Activated CD4-positive, alpha-beta T cell treated with anti-CD3 and anti-CD28 coated beads, Interleukin-2, amount 10 ng/mL, durations not matched to agents 7 days and 5 days (primary cell): ENCODE data around the gene MYO5A. TPM values are rescaled to one million over a fixed set of nuclear protein-coding genes. Genes with fewer than 3 reads are reported as not detected.
A peak's percentile ranks its signal among the peaks of the same experiment; 100 is the strongest.

ENCODE experiments used
- CTCF ChIA-PET: fragments of 350-600 bp; sonication (Branson Sonifier 250); formaldehyde crosslinking; loops from one replicate; lab custom pipeline; 2021; ENCODE audit warnings: antibody characterized with exemption; lab: Charles Lee
- POLR2A ChIA-PET: fragments of 350-600 bp; sonication (Branson Sonifier 250); formaldehyde crosslinking; loops from one replicate; lab custom pipeline; 2021; ENCODE audit warnings: antibody characterized with exemption; lab: Charles Lee
- DNase-seq: peaks from one replicate; pipeline ENCODE4 v3.0.0-alpha.2; 2020
- H3K27ac Mint-ChIP-seq: one replicate; pipeline ENCODE4 v1.8.0; 2021; ENCODE audit warnings: mild to moderate bottlenecking, moderate library complexity, mixed read lengths
- H3K27me3 Mint-ChIP-seq: one replicate; pipeline ENCODE4 v1.8.0; 2021; ENCODE audit warnings: mixed read lengths
- H3K36me3 Mint-ChIP-seq: one replicate; pipeline ENCODE4 v1.8.0; 2021; ENCODE audit warnings: low read depth, mixed read lengths
- H3K4me1 Mint-ChIP-seq: one replicate; pipeline ENCODE4 v1.8.0; 2021; ENCODE audit warnings: mixed read lengths
- H3K4me3 Mint-ChIP-seq: one replicate; pipeline ENCODE4 v1.8.0; 2021; ENCODE audit warnings: mild to moderate bottlenecking, moderate library complexity, mixed read lengths
- H3K9me3 Mint-ChIP-seq: one replicate; pipeline ENCODE4 v1.8.0; 2021; ENCODE audit warnings: mixed read lengths
- total RNA-seq, 2 experiments: library from RNA; stranded (reverse); gene quantifications; one replicate each; pipeline ENCODE4 v1.2.3, GENCODE V29; 2021

The MYO5A gene
- total RNA-seq, 2 experiments from 2014 or later: 34.0 to 34.5 TPM

- H3K36me3 Mint-ChIP-seq: peaks cover 26% of the 10 kb centered on the region
- no peaks in the 10 kb centered on the region for H3K9me3 Mint-ChIP-seq
These were observed 136.5 kb downstream of the MYO5A start for GRCh38 chr15:52392008-52392687.

GRCh38 chr15:52391069-52391468 lies 137.6 kb downstream of the MYO5A start:
- no peaks in the 10 kb centered on the region for H3K9me3 Mint-ChIP-seq
- POLR2A ChIA-PET: no interaction called here

More at GRCh38 chr15:52392008-52392687, 136.5 kb downstream of the MYO5A start:
- Mint-ChIP-seq H3K4me3 (no peak overlapping the region), H3K27me3 (no peaks in the 10 kb centered on the region), H3K27ac (no peak overlapping the region), H3K4me1 (peaks cover 4% of the 10 kb centered on the region)
- ChIA-PET POLR2A (no interaction called here), CTCF (interaction anchor here (1.5 kb wide), 1 partner anchor 24 kb away, joined by 3 read pairs; no protein-coding TSS in a partner anchor)
- DNase-seq: no peak

GRCh38 chr15:52385670-52386069 lies 143.0 kb downstream of the MYO5A start:
- H3K4me1 Mint-ChIP-seq: no peaks in the 10 kb centered on the region
- no peaks in the 10 kb centered on the region for H3K27me3 Mint-ChIP-seq
- no peak for DNase-seq
- no peak overlapping the region for H3K27ac Mint-ChIP-seq
- POLR2A ChIA-PET: no interaction called here
- no peaks in the 10 kb centered on the region for H3K9me3 Mint-ChIP-seq
- H3K36me3 Mint-ChIP-seq: peaks cover 31% of the 10 kb centered on the region
- no peak overlapping the region for H3K4me3 Mint-ChIP-seq
- CTCF ChIA-PET: no interaction called here

More at GRCh38 chr15:52391069-52391468, 137.6 kb downstream of the MYO5A start:
- no peaks in the 10 kb centered on the region for H3K27me3 Mint-ChIP-seq
- peaks cover 22% of the 10 kb centered on the region for H3K36me3 Mint-ChIP-seq
- H3K4me1 Mint-ChIP-seq: peaks cover 4% of the 10 kb centered on the region
- no peak overlapping the region for H3K27ac Mint-ChIP-seq
- no peak for DNase-seq
- CTCF ChIA-PET: interaction anchor here (0.7 kb wide), 1 partner anchor 35 kb away, joined by 3 read pairs; no protein-coding TSS in a partner anchor
- H3K4me3 Mint-ChIP-seq: no peak overlapping the region

DNA sequence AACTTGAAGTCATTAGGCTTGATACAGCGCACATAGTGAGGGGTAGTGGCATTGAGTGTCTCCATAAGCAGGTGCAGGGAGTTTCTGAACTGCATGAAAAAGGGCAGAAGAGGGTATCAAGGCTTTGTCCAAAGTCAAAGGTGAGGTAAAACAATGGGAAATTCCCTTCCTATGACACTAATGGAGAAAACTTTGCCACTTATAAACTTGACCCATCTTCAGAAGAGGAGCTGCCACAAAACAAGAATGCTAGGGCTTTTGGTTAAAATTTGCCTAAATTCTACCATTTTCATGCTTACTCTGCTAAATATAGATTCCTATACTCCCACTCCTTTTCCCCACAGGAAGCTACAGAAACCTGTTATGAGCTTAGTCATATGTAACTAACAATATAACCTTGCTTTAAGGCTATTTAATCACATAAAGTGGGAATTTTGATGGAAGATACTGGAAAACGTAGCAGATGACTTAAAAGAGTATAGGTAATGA lies 145.5 kb downstream of the MYO5A start:
- Mint-ChIP-seq H3K9me3 (no peaks in the 10 kb centered on the region), H3K27me3 (no peaks in the 10 kb centered on the region), H3K27ac (no peak overlapping the region), H3K4me3 (no peak overlapping the region), H3K4me1 (peaks cover 5% of the 10 kb centered on the region), H3K36me3 (peaks cover 38% of the 10 kb centered on the region)
- CTCF ChIA-PET: interaction anchor here (0.8 kb wide), 1 partner anchor 15 kb away, joined by 3 read pairs; no protein-coding TSS in a partner anchor
- no peak for DNase-seq
- POLR2A ChIA-PET: no interaction called here

- peaks cover 5% of the 10 kb centered on the region for H3K4me1 Mint-ChIP-seq
- no peak for DNase-seq
- ChIA-PET CTCF (no interaction called here), POLR2A (no interaction called here)
- no peak overlapping the region for H3K4me3 Mint-ChIP-seq
- H3K27ac Mint-ChIP-seq: no peak overlapping the region
- peaks cover 37% of the 10 kb centered on the region for H3K36me3 Mint-ChIP-seq
- H3K27me3 Mint-ChIP-seq: no peaks in the 10 kb centered on the region
- H3K9me3 Mint-ChIP-seq: no peaks in the 10 kb centered on the region
These were observed 146.0 kb downstream of the MYO5A start for GRCh38 chr15:52382647-52383046.

- Mint-ChIP-seq H3K9me3 (no peaks in the 10 kb centered on the region), H3K27ac (peak overlapping the region; percentile 5), H3K27me3 (no peaks in the 10 kb centered on the region), H3K4me3 (no peak overlapping the region), H3K4me1 (peaks cover 5% of the 10 kb centered on the region), H3K36me3 (peaks cover 55% of the 10 kb centered on the region)
- ChIA-PET CTCF (interaction anchor here (1.0 to 2.1 kb wide), 4 partner anchors 11 to 123 kb away, joined by 3 to 4 read pairs (median 4); no protein-coding TSS in a partner anchor), POLR2A (no interaction called here)
- DNase-seq: no peak
These were observed 149.1 kb downstream of the MYO5A start for GRCh38 chr15:52379395-52380106.

DNA sequence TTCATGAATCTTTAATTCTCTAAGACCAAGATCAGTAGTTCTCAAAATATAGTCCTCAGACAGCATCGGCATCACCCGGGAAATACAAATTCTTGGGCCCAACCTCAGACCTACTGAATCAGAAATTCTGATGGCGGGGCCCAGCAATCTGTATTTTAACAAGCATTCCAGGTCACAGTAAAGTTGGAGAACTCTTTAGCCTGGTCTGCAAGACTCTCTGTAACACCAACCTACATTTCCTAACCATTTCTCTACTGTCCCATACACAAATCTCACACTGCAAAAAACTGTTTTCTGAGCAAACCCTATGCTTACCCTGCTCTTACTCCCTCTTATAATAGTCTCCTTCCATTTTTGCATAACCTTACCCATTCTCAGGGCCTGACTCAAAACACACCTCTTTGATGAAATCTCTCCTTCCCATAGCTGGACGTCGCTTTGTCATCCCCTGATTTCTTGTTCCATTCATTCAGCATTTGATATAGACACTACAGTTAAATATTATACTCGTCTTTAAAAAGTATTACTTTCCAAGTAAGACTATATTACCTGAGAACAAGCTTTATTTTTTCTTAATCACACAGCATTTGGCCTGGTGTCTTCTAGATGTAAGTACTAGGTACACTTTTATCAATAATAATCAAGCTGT lies 149.8 kb downstream of the MYO5A start:
- CTCF ChIA-PET: interaction anchor here (1.0 to 2.1 kb wide), 3 partner anchors 18 to 122 kb away, joined by 3 to 4 read pairs (median 3); no protein-coding TSS in a partner anchor
- H3K36me3 Mint-ChIP-seq: peaks cover 60% of the 10 kb centered on the region
- H3K27ac Mint-ChIP-seq: no peak overlapping the region
- H3K27me3 Mint-ChIP-seq: no peaks in the 10 kb centered on the region
- H3K9me3 Mint-ChIP-seq: no peaks in the 10 kb centered on the region
- H3K4me1 Mint-ChIP-seq: peaks cover 5% of the 10 kb centered on the region
- POLR2A ChIA-PET: interaction anchor here (0.6 kb wide), 1 partner anchor 261 kb away, joined by 3 read pairs; no protein-coding TSS in a partner anchor
- DNase-seq: no peak
- H3K4me3 Mint-ChIP-seq: no peak overlapping the region

- Mint-ChIP-seq H3K27ac (no peak overlapping the region), H3K4me1 (no peaks in the 10 kb centered on the region), H3K4me3 (no peak overlapping the region), H3K36me3 (peaks cover 42% of the 10 kb centered on the region), H3K9me3 (no peaks in the 10 kb centered on the region), H3K27me3 (no peaks in the 10 kb centered on the region)
- ChIA-PET POLR2A (no interaction called here), CTCF (interaction anchor here (1.5 kb wide), 1 partner anchor 23 kb away, joined by 3 read pairs; no protein-coding TSS in a partner anchor)
- DNase-seq: no peak
These were observed 158.7 kb downstream of the MYO5A start for GRCh38 chr15:52370010-52370409.

GRCh38 chr15:52369455-52369854 lies 159.2 kb downstream of the MYO5A start:
- Mint-ChIP-seq H3K9me3 (no peaks in the 10 kb centered on the region), H3K27ac (no peak overlapping the region), H3K4me1 (no peaks in the 10 kb centered on the region), H3K36me3 (peaks cover 42% of the 10 kb centered on the region), H3K27me3 (no peaks in the 10 kb centered on the region), H3K4me3 (no peak overlapping the region)
- ChIA-PET POLR2A (no interaction called here), CTCF (interaction anchor here (1.5 kb wide), 1 partner anchor 22 kb away, joined by 3 read pairs; no protein-coding TSS in a partner anchor)
- DNase-seq: no peak

GRCh38 chr15:52369030-52369429 lies 159.7 kb downstream of the MYO5A start:
- Mint-ChIP-seq H3K27me3 (no peaks in the 10 kb centered on the region), H3K27ac (no peak overlapping the region), H3K4me1 (no peaks in the 10 kb centered on the region), H3K4me3 (no peak overlapping the region), H3K36me3 (peaks cover 39% of the 10 kb centered on the region), H3K9me3 (no peaks in the 10 kb centered on the region)
- ChIA-PET POLR2A (no interaction called here), CTCF (interaction anchor here (0.6 to 1.5 kb wide), 6 partner anchors 11 to 24 kb away, joined by 3 to 5 read pairs (median 3); no protein-coding TSS in a partner anchor)
- DNase-seq: no peak

GRCh38 chr15:52368402-52368801 lies 160.3 kb downstream of the MYO5A start:
- no peak for DNase-seq
- CTCF ChIA-PET: interaction anchor here (0.6 to 1.5 kb wide), 6 partner anchors 10 to 25 kb away, joined by 3 to 5 read pairs (median 4); no protein-coding TSS in a partner anchor
- Mint-ChIP-seq H3K9me3 (no peaks in the 10 kb centered on the region), H3K4me3 (no peak overlapping the region), H3K36me3 (peaks cover 41% of the 10 kb centered on the region), H3K27me3 (no peaks in the 10 kb centered on the region), H3K27ac (no peak overlapping the region), H3K4me1 (no peaks in the 10 kb centered on the region)
- POLR2A ChIA-PET: no interaction called here

DNA sequence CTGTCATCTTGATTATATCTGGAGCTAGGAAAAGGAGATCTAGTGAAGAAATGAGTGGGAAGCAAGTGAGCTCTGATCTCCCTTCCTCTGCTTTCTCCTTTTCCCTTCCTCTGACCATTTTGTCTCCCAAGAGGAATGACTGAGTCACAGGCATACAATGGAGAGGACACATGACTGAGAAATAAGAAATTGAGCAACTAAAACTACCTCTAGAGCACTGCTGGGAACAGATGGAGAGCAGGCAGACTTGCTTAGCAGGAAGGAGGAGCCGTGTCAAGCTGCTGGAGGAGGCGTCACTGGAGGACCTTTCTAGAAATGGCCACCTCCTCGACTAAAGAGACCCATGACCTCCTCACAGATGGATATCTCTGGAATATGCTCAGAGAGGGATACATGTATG lies 166.2 kb downstream of the MYO5A start:
- no peak overlapping the region for H3K4me3 Mint-ChIP-seq
- DNase-seq: no peak
- H3K36me3 Mint-ChIP-seq: peaks cover 34% of the 10 kb centered on the region
- no peaks in the 10 kb centered on the region for H3K9me3 Mint-ChIP-seq
- no peaks in the 10 kb centered on the region for H3K27me3 Mint-ChIP-seq
- no peaks in the 10 kb centered on the region for H3K4me1 Mint-ChIP-seq
- ChIA-PET CTCF (interaction anchor here (1.4 kb wide), 1 partner anchor 78 kb away, joined by 3 read pairs; no protein-coding TSS in a partner anchor), POLR2A (no interaction called here)
- H3K27ac Mint-ChIP-seq: no peak overlapping the region
